IPS-18a (cell line): ENCODE measurements around the gene ARMS2.

Experiments
- H3K27ac ChIP-seq: one replicate; pipeline ENCODE4 v1.5.1; 2013; ENCODE audit warnings: low read length
- H3K27me3 ChIP-seq: one replicate; pipeline ENCODE4 v1.6.1; 2013; ENCODE audit warnings: mild to moderate bottlenecking, low read length; ENCODE audit not compliant: control insufficient read depth, insufficient read depth
- H3K36me3 ChIP-seq: one replicate; pipeline ENCODE4 v1.6.1; 2013; ENCODE audit warnings: low read depth, low read length; ENCODE audit not compliant: control insufficient read depth
- H3K4me1 ChIP-seq: one replicate; pipeline ENCODE4 v1.6.1; 2013; ENCODE audit warnings: low read depth, low read length; ENCODE audit not compliant: control insufficient read depth
- H3K4me3 ChIP-seq: one replicate; pipeline ENCODE4 v1.5.1; 2013; ENCODE audit warnings: low read length
- H3K9ac ChIP-seq: one replicate; pipeline ENCODE4 v1.6.1; 2013; ENCODE audit warnings: mild to moderate bottlenecking, low read length, moderate library complexity
- H3K9me3 ChIP-seq: one replicate; pipeline ENCODE4 v1.6.1; 2013; ENCODE audit warnings: low read depth, low read length; ENCODE audit not compliant: control insufficient read depth

The ARMS2 gene

DNA sequence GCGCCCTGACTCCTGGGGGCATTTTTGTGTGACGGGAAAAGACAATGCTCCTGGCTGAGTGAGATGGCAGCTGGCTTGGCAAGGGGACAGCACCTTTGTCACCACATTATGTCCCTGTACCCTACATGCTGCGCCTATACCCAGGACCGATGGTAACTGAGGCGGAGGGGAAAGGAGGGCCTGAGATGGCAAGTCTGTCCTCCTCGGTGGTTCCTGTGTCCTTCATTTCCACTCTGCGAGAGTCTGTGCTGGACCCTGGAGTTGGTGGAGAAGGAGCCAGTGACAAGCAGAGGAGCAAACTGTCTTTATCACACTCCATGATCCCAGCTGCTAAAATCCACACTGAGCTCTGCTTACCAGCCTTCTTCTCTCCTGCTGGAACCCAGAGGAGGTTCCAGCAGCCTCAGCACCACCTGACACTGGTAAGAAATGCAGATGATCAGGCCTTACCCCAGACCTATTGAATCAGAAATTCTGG lies at the start of gene ARMS2:
ARMS2 (plus strand) TSS at position 51 of the 478 bp plus-strand sequence; CDS start at position 126, 75 bp downstream.
- Histone ChIP-seq H3K27ac (no peak within 1 kb of the TSS), H3K4me1 (no peaks in the 10 kb centered on the region), H3K9ac (no peak within 1 kb of the TSS), H3K36me3 (no peaks in the 10 kb centered on the region), H3K9me3 (no peaks in the 10 kb centered on the region), H3K27me3 (peaks cover 12% of the 10 kb centered on the region), H3K4me3 (no peak within 1 kb of the TSS)

- H3K27me3 ChIP-seq, result no peaks in the 10 kb centered on the region
- no peaks in the 10 kb centered on the region for H3K9me3 ChIP-seq
- H3K4me3 ChIP-seq, result no peak overlapping the region
- no peaks in the 10 kb centered on the region for H3K4me1 ChIP-seq
- peaks cover 5% of the 10 kb centered on the region for H3K36me3 ChIP-seq
- no peak overlapping the region for H3K27ac ChIP-seq
- no peak overlapping the region for H3K9ac ChIP-seq
These were observed 46.9 kb upstream of the ARMS2 start for GRCh38 chr10:122407375-122408125.

DNA sequence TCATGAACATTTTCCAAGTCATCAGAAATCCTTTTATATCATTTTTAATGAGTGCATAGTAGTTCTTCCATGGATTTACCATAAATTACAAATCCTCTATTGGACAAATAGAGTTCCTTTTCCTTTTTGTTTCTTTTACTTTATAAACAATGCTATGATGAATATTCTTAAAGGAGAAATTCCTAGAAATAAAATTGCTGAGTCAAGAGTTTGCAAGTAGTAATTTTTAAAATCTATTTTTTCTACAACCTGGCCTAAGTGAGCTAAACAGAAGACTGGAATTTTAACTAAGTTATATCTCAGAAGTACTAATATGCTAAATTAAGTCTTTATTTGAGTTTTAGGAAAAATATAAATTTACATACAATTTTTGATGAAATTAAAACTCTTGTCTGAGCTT lies 41.1 kb upstream of the ARMS2 start:
- Histone ChIP-seq H3K27me3 (no peaks in the 10 kb centered on the region), H3K36me3 (peaks cover 13% of the 10 kb centered on the region), H3K9ac (no peak overlapping the region), H3K27ac (no peak overlapping the region), H3K4me1 (no peaks in the 10 kb centered on the region), H3K4me3 (no peak overlapping the region), H3K9me3 (no peaks in the 10 kb centered on the region)

DNA sequence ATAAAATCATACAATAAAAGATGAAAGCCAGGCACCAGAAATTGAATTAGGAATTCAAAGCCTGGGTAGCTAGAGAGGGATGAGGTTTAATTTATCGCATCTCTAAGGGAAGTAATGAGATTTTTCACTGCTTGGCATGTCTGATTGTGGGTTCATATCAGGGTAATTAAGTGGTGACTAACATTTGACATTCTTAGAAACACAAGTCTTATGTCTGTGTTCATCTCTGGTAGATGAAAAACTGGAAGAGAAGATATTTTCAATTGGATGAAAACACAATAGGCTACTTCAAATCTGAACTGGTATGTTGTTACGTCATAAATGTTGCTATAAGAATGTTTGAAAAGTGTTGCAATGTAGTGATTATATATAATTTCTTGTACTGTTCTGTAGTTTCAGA lies 36.8 kb upstream of the ARMS2 start:
- no peak overlapping the region for H3K9ac ChIP-seq
- no peaks in the 10 kb centered on the region for H3K27me3 ChIP-seq
- no peak overlapping the region for H3K4me3 ChIP-seq
- no peaks in the 10 kb centered on the region for H3K9me3 ChIP-seq
- peaks cover 5% of the 10 kb centered on the region for H3K4me1 ChIP-seq
- peaks cover 23% of the 10 kb centered on the region for H3K36me3 ChIP-seq
- H3K27ac ChIP-seq, result no peak overlapping the region

- Histone ChIP-seq H3K27me3 (no peaks in the 10 kb centered on the region), H3K9ac (no peak overlapping the region), H3K4me1 (peaks cover 5% of the 10 kb centered on the region), H3K9me3 (no peaks in the 10 kb centered on the region), H3K27ac (no peak overlapping the region), H3K4me3 (no peak overlapping the region), H3K36me3 (peaks cover 21% of the 10 kb centered on the region)
These were observed 35.4 kb upstream of the ARMS2 start for GRCh38 chr10:122419016-122419415.

GRCh38 chr10:122419876-122420623 lies 34.4 kb upstream of the ARMS2 start:
- Histone ChIP-seq H3K4me1 (peaks cover 5% of the 10 kb centered on the region), H3K27me3 (no peaks in the 10 kb centered on the region), H3K9me3 (no peaks in the 10 kb centered on the region), H3K4me3 (no peak overlapping the region), H3K36me3 (peaks cover 20% of the 10 kb centered on the region), H3K9ac (no peak overlapping the region), H3K27ac (no peak overlapping the region)

DNA sequence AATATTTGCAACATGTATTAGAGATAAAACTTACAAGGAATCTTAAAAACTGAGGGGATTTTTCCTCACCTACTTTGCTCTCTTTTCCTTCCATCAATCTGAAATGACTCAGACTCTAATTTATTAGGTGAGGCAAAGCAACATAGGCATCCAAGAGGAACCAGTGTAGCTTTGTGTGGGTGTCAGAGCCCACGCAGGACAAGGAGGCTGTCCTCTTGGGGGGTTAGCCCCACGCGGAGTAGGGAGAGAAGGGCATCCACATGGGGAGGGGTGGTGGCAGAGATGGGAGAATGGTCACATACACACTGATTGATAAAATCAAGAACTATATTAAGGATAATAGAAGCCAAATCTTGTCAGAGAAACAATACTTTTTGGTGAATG lies 33.8 kb upstream of the ARMS2 start:
- no peaks in the 10 kb centered on the region for H3K27me3 ChIP-seq
- H3K4me3 ChIP-seq, result no peak overlapping the region
- H3K36me3 ChIP-seq, result peaks cover 20% of the 10 kb centered on the region
- no peaks in the 10 kb centered on the region for H3K9me3 ChIP-seq
- H3K4me1 ChIP-seq, result peaks cover 5% of the 10 kb centered on the region
- H3K27ac ChIP-seq, result no peak overlapping the region
- H3K9ac ChIP-seq, result no peak overlapping the region

GRCh38 chr10:122421054-122421625 lies 33.3 kb upstream of the ARMS2 start:
- Histone ChIP-seq H3K4me1 (peaks cover 5% of the 10 kb centered on the region), H3K27ac (no peak overlapping the region), H3K4me3 (no peak overlapping the region), H3K9ac (no peak overlapping the region), H3K9me3 (no peaks in the 10 kb centered on the region), H3K36me3 (peaks cover 15% of the 10 kb centered on the region), H3K27me3 (no peaks in the 10 kb centered on the region)

DNA sequence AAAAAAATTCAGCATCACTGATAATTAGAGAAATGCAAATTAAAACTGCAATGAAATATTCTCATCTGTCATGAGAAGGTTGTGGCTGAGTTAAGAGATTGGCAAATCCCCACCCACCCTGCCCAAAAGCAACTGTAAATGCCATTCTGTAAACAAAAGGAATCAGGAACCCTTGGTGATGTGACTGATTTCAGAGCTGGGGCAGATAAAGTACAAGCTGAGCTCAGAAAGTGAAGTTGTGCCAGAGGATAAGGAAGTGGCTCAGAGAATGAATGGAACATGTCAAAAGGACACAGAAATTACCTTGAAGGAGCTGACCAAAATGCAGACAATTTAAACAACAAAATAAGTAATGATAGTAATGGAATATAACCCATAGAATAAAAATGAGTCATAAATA lies 32.7 kb upstream of the ARMS2 start:
- H3K4me3 ChIP-seq, result no peak overlapping the region
- H3K9me3 ChIP-seq, result no peaks in the 10 kb centered on the region
- no peak overlapping the region for H3K27ac ChIP-seq
- H3K4me1 ChIP-seq, result peaks cover 5% of the 10 kb centered on the region
- H3K9ac ChIP-seq, result no peak overlapping the region
- no peaks in the 10 kb centered on the region for H3K27me3 ChIP-seq
- H3K36me3 ChIP-seq, result peaks cover 10% of the 10 kb centered on the region

DNA sequence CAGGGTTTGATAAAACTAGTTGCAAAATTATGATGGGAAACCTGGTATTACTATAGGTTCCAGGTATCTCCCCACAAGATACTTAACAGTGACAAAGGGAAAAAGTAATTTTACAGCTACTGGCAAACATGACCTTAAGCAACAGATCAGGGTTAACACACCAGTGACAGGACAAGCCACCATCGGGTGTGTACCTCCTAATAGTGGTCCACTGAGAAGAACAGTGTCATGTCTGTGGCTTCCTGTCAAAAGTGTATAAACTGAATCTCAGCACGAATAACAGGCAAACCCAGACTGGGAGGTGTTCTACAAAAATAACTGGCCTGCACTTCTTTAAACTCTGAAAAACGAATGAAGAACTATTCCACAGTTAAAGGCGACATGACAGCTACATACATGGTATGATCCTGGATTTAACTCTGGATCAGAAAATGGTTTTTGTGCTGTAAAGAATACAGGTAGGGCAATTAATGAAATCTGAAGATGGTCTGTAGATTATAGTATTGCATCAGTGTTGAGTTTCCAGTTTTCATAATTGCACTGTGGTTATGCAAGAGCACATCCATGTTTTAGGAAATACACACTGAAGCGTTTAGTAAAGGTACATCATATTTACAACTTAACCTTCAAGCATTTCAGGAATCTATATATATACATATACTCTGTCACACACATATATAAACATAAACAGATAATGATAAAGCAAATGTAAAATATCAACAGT lies 32.0 kb upstream of the ARMS2 start:
- peaks cover 5% of the 10 kb centered on the region for H3K4me1 ChIP-seq
- H3K9me3 ChIP-seq, result no peaks in the 10 kb centered on the region
- H3K4me3 ChIP-seq, result no peak overlapping the region
- H3K27ac ChIP-seq, result no peak overlapping the region
- peaks cover 10% of the 10 kb centered on the region for H3K36me3 ChIP-seq
- H3K27me3 ChIP-seq, result no peaks in the 10 kb centered on the region
- H3K9ac ChIP-seq, result no peak overlapping the region

DNA sequence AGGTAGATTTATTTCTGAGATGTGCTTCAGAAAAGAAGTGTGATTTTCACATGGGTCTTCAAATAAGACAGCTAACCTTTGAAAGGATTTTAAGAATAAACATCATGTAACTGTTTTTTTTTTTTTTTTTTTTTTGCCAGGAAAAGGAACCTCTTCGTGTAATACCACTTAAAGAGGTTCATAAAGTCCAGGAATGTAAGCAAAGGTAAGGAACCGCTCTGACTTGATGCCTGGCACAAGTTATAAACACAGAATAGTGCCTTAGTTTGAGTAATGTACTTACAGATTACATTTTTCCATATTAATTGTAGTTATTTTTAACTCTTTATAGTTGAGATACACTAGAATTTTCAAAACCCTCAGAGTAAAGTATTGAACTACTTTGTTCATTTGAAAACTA lies 30.4 kb upstream of the ARMS2 start:
- peaks cover 15% of the 10 kb centered on the region for H3K36me3 ChIP-seq

More for the DNA sequence above, 30.4 kb upstream of the ARMS2 start:
- Histone ChIP-seq H3K4me1 (peaks cover 5% of the 10 kb centered on the region), H3K4me3 (no peak overlapping the region), H3K9me3 (no peaks in the 10 kb centered on the region), H3K9ac (no peak overlapping the region), H3K27me3 (no peaks in the 10 kb centered on the region), H3K27ac (no peak overlapping the region)
